GM12878 (cell line): Measurements from ENCODE around the gene RPAP3.

Experiments
- ATF2 ChIP-seq: IDR thresholded peaks from 2 replicates; pipeline ENCODE4 v1.6.1; 2012; ENCODE audit warnings: low read length, inconsistent platforms
- CHD4 ChIP-seq: fragments of 200-600 bp; sonication (generic); IDR thresholded peaks from 2 replicates; pipeline ENCODE4 v1.6.1; 2016; ENCODE audit warnings: mild to moderate bottlenecking
- NR2C2 ChIP-seq: IDR thresholded peaks from 2 replicates; pipeline ENCODE4 v1.6.1; 2011; ENCODE audit warnings: borderline replicate concordance, low read depth; ENCODE audit not compliant: control insufficient read depth, insufficient read length
- POLR2A ChIP-seq: IDR thresholded peaks from 2 replicates; pipeline ENCODE4 v1.6.1; 2011; ENCODE audit warnings: low read depth, mild to moderate bottlenecking, low read length

GRCh38 chr12:47746073-47746472, 40.2 kb upstream of the RPAP3 start:
- no peak for TF ChIP-seq ATF2
- no peak for TF ChIP-seq POLR2A
- TF ChIP-seq NR2C2 = no peak
- TF ChIP-seq CHD4 = no peak
